HG03469 (cell line): Measurements from ENCODE around the gene RAB39A.

Experiments
- ATAC-seq: cut with Tn5 transposase; IDR thresholded peaks from one replicate; pipeline ENCODE4 v1.9.1; 2021; ENCODE audit warnings: mild to moderate bottlenecking, moderate library complexity, moderate number of reproducible peaks; ENCODE audit not compliant: unreplicated experiment

The RAB39A gene

DNA sequence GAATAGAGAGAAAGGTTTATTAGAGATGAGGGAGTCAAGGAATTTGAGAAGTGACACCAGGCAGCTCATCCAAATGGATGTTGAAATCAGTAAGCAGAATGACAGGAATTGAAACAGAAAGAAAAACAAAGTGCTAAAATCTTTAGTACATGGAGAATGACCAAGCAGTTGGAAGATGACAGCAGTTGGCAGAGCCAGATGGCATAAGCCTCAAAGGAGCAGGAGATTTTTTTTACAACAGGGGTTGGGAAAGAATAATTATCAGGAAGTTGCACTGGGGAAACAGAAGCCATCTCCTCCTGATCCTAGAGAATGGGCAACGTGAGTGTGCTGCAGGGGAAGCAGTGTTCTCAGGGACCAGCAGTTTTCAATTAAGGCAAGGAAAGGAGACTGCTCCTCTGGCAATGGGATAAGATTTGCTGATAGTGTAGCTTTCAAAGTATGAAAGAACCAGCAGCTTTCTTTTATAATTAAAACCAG is 28.9 kb downstream of the RAB39A start:
- no peak for ATAC-seq

DNA sequence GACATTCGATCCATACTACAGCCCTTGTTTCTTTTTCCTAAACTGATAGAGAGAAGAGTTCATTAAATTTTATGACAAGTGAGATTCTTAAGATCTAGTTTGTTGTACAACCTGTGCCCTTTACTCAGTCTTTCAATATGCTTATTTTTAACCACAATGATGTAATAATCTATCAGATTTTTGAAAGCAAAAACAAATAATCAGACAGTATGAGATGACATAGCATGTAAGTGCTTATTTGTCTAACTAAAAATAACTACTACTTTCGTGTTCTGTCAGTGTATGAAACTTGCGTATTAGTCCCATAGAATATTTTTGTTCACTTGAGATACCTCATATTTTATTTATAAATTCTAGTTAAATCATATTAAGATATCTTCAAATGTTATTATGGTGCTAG is 33.2 kb downstream of the RAB39A start:
- ATAC-seq, result no peak

DNA sequence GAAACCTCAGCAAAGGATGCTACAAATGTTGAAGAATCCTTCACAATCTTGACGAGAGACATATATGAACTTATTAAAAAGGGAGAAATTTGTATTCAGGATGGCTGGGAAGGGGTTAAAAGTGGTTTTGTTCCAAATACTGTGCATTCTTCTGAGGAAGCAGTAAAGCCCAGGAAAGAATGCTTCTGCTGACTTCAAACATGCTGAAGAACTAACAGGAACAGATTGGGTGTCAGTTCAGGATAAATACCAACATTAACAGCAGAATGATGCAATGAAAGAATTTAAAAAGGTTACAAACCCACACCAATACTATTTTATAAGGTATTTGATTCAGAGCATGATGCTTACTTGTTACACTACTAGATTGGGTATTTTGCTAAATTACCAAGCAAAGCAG is 33.9 kb downstream of the RAB39A start:
- ATAC-seq, result no peak

DNA sequence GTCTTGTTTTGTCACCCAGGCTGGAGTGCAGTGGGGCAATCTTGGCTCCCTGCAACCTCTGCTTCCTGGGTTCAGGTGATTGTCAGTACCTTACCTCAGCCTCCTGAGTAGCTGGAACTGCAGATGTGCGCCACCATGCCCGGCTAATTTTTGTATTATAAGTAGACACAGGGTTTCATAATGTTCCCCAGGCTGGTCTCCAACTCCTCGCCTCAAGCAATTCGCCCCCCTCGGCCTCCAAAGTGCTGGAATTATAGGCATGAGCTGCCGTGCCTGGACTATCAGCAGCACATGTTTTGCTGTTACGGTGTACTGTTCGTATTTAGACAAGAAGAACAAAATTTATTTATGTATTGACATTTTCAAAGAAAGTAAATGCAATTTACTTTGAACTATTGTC is 34.8 kb downstream of the RAB39A start:
- no peak for ATAC-seq

DNA sequence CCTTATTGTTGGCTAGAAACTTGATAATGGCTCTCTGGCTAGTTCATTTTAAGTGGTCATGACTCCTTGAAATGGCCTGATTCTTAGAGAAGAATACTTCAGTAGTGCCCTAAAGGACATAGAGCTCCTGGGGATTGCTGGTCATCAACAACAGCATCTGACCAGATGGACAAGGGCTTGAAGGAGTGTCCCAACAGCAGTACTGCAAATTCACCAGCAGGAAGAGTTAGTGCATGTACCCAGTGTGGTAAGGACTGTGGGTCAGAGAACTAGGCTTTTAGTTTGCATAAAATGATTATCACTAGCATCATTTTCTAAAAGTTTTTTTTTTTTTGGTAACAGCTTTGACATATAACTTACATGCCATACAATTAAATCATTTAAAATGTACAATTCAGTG is 41.0 kb downstream of the RAB39A start:
- ATAC-seq, result no peak

DNA sequence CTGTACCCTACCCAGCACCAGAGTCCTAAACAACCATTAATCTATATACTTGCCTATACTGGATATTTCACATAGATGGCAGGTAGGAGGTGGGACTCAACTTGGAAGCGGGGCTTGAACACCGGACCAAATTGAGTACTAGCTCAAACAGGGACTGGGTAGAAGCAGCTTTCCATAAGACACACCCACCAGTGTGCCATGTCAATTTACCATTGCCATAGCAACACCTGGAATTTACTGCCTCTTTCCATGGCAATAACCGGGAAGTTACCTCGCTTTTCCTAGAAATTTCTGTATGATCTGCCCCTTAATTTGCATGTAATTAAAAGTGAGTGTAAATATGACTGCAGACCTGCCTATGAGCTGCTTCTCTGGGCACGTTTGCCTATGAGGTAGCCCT is 41.8 kb downstream of the RAB39A start:
- no peak for ATAC-seq

DNA sequence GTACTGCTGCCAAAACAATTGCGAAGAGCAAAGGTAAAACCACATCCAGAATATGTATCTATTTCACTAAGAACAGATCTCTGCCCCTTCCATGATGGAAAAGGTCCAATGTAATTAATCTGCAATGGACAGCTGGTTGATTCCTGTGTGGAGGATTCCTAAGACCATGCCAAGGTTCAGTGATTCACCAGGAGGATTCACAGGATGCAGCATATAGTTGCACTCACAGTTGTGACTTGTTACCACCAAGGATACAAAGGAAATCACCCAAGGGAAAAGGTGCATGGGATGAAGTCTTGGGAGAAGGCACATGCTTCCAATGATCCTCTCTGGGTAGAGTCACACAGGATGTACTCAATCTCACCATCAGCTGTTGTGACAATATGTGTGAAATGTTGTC is 45.4 kb downstream of the RAB39A start:
- no peak for ATAC-seq

DNA sequence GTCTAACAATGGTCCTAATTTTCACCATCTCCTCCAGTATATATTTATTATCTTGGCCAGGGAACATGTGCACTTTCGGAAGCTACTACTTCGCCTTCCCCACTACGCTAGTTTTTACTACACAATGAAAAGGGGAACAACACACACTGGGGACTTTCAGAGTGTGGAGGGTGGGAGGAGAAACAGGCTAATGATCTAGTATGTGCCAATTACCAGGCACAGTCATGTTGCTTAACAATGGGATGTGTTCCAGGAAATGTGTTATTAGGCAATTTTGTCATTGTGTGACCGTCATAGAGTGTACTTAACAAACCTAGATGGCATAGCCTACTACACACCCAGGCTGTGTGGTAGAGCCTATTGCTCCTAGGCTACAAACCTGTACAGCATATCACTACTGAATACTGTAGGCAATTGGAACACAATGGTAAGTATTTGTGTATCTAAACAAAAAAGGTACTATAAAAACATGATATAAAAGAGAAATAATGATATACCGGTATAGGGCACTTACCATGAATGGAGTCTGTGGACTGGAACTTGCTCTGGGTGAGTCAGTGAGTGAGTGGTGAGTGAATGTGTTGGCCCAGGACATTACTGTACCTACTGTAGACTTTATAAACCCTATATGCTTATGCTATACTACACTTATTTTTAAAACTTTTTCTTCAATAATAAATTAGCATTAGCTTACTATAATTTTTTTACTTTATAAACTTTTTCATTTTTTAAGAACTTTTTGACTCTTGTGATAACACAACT is 60.3 kb downstream of the RAB39A start:
- no peak for ATAC-seq

DNA sequence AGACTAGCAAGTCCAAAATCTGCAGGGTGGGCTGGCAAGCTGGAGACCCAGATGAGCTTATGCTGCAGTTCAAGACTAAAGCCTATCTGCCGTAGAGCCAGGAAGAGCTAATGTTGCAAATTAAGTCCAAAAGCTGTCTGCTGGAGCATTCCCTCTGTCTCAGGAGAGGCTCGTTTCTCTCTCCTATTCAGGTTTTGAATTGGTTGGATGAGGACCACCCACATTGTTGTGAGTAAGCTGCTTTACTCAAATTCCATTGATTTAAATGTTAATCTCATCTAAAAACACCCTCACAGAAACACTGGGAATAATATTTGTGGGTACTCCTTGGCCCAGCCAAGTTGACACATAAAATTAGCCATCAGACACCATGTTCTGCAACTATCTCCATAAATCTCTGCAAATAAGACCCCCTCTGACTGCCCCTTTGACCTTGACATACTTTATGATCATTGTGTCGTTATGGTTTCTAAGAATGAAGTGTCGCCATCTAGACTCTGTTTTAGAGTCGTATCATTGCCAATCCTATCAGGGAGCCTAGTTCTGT is 63.7 kb downstream of the RAB39A start:
- no peak for ATAC-seq

DNA sequence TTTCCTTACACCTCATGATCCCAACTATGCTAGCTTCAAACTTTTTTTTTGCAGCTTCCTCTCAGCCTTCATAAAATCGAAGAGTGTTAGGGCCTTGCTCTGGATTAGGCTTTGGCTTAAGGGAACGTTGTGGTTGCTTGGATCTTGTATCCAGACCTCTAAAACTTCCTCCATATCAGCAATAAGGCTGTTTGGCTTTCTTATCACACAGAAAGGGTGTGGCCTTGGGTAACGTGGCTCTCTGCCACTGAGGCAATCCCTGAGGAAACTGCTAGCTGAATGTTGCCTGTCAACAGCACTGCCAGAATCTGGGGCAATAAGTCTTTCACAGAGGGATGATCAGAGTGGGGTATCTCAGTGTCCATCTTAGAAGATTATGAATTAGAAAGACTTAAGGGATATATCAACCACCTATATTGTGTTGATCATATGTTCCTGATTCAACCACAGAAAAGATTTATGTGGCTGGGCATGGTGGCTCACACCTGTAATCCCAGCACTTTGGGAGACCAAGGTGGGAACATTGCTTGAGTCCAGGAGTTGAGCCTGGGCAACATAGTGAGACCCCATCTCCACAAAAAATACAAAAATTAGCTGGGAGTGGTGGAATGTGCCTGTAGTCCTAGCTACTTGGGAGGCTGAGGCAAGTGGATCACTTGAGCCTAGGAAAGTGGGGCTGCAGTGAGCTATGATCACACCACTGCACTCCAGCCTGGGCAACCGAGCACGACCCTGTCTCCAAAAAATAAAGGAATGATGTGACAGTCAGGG is 67.9 kb downstream of the RAB39A start:
- ATAC-seq, result no peak

DNA sequence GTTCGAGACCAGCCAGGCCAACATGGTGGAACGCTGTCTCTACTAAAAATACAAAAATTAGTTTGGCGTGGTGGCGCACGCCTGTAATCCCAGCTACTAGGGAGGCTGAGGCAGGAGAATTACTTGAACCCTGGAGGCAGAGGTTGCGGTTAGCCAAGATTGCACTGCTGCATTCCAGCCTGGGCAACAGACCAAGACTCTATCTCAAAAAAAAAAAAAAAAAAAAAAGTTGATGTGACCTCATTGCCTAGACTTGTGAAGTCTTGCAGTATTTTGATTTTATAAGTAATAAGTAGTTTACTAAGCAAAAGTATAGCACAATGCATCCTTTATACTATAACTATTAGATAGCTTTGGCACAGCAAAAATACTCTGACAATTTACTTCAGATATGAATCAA is 70.5 kb downstream of the RAB39A start:
- no peak for ATAC-seq

DNA sequence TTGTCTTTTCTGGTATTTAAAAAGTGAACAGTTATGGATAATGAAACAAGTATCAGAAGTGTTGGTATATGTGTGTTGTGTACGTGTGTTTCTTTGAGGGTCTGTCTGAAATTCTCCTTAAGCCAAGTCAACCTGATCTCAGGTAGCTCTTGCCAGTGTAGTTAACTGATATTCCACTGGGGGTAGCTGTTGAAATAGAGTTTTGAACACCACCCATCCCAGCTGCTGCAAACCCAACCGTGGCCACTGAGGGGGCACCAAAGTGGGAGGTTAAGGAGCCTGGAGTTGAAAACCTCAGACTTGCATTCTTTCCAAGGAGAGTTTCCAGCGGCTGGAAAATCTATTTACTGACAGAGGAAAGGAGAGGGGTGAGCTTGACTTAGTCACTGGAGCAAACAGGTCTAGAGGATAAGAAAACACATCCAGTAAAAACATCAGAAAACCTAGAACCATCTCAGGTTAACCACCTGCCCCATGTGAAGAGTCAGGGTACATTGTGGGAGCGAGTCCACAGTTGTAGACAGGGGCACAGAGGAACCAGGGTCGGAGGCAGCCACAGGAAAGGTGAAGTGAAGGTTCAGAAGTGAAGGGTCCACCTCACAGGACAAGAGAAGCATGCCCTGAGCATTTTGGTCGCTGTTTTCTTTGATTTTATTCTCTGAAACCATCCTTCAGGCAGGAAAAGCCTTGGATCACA is 71.7 kb downstream of the RAB39A start:
- ATAC-seq, result peak; percentile 71

DNA sequence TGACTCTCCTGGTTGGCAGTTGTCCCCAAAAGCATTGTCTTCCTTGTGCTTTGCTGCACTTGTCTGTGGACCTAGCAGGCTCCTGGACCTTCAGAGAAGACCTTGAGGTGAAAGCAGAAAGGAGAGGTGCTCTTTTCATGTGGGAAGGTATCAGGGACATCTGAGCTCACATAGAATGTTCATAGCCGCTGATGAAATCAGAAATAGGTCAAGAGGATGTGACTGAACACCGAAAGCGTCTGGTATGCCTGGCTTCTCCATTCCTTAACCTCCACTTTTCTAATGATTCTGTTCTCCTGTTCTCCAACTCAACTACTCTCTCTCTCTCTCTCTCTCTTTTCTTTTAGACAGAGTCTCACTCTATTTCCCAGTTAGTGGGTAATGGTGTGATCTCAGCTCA is 74.2 kb downstream of the RAB39A start:
- no peak for ATAC-seq

DNA sequence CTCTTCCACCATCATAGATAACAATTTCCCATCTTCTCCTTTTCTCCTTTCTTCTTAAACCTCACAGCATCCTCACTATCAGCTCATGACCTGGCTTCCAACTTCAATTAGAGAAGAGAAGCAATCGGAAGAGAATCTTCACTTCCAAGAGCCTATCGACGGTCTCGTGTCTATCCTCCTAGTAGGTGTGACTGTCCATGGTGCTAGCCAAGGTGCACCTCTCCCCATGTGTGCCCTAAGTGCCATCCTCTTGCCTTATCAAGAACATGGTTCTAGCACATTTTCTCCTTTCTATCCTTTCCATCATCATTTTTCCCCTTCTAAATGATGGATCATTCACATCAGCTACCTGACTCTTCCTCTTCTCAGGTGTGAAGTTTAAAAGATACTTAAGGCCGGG is 75.4 kb downstream of the RAB39A start:
- ATAC-seq, result no peak

DNA sequence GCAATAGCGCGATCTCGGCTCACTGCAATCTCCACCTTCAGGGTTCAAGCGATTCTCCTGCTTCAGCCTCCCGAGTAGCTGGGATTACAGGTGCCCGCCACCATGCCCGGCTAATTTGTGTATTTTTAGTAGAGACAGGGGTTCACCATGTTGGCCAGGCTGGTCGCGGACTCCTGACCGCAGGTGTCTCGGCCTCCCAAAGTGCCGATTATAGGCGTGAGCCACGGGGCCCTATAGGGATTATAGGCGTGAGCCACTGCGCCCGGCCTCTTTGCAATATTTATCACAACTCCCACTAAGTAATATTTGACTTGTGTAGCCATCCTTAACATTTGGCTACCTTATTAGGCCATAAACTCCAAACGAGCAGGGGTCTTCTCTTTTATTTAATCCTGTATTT is 79.6 kb downstream of the RAB39A start:
- no peak for ATAC-seq

DNA sequence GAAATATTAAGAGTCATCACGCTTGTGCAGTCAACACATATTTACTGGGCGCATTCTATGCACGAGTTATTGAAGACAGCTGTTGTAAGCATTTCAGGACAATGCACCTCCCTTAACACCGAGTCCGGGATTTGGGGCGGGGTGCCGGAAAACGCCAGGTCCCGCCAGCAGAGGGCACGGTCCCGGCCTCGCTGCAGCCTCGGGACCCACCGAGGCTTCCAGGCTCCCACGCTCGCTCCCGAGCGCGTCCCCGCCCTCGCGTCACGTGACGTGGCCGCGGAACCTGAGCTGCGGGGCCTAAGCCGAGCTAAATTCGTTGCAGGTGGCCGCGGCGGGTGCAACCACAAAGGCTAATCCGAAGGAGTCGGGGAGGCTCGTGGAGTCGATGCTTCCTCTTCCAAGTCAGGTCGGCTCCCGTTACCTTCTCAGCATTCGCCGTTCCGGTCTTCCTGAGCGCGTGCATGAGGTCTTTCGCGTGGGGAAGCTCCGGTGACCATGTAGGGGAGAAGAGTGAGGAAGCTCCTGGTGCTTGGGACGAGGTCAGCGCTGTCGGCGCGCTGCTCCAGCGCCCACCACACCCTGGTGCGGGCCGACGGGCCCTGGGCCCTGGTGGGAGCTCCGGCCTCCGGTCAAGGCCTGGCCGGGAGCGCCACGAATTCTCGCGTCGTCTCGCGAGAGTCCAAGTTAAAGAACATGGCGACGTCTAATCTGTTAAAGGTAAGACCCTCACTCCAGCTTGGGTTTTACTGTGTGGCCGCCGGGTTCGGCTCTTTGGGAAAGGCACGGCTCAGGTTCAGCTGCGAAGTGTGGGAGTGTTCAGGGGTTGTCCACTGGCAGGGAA is 80.6 kb downstream of the RAB39A start, which contains the start of gene CUL5:
TSS of gene CUL5 (plus strand) at position 243 of the 841 bp plus-strand sequence. CDS start at position 694, 451 bp downstream.
- peak; percentile 77 for ATAC-seq

DNA sequence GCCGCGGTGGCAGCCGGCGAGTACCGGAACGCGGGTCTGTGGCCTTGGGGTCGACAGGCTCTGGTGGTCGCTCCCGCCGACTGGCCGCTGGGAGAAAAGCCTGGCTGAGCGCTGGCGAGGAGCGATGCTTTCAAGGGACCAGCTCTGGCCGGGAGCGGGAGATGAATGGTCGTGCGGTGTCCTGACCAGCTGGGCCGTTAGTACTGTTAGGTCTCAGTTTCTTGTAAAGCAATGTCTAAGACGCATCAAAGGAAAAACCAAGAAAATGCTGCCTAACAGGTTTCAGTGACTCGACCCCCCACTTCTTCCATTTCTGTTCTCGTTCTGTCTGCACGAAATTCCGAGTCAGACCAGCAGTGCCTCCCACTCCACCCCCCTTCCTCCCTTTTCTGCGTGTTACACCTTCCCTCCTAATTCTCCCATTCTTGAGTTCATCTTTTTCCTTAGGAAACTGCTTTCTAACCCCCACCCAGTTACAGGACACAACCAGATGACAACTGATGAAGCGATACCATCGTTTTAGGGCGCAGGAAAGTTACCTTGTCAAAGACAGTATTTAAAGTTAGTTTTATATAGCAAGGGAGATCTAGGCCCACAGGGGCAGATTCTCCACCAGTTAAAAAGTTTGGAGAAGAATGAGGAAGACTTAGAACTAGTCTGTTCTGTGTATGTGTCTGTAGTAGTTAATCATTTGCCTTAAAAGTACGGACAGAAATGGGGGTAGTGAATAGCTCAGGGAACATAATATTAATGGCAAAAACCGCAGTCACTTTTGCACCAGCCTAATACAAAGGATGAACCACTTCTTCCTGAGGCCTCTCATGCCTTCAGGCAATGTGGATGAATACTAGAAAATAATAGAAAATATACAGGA is 81.5 kb downstream of the RAB39A start:
- ATAC-seq, result peak; percentile 1

DNA sequence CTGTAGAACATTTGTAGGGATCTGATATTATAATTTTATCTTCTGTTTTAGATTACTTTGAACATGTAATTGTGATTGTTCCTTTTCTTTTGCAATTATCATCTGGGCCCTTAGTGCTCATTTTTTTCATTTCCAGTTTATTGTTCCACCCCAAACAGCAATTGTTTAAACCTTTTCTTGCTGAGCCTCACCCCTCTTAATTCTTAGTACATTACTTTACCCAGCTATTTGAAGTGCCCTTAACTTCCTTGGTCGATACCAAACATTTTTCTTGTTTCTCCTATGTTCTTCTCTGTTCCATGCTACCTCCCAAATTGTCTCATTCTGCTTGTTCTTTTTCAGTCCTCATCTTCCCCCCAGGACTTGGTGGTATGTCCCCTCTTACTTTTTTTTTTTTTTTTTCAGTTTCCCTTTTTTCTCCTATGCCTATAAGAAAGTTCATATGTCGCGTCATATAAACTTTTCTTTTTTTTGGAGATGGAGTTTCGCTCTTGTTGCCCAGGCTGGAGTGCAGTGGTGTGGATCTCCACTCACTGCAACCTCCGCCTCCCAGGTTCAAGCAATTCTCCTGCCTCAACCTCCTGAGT is 84.0 kb downstream of the RAB39A start:
- ATAC-seq, result no peak
